GM20000 (cell line): ENCODE data around the gene FOXO6.

Experiments used
- DNase-seq: peaks from one replicate; pipeline ENCODE4 v3.0.0; 2012; ENCODE audit warnings: low spot score
- CTCF ChIP-seq: IDR thresholded peaks from 2 replicates; pipeline ENCODE4 v1.5.1; 2012; ENCODE audit warnings: mild to moderate bottlenecking, control low read depth; ENCODE audit errors: extremely low read depth, missing control alignments

FOXO6 gene

GRCh38 chr1:41348394-41348793 lies 12.8 kb upstream of the FOXO6 start:
- DNase-seq: no peak
- TF ChIP-seq CTCF: no peak

- no peak for DNase-seq
- no peak for TF ChIP-seq CTCF
These were observed 11.7 kb upstream of the FOXO6 start for GRCh38 chr1:41349361-41350054.

- TF ChIP-seq CTCF: no peak
- DNase-seq: no peak
These were observed 11.2 kb upstream of the FOXO6 start for GRCh38 chr1:41350055-41350378.

GRCh38 chr1:41351262-41352151 lies 9.7 kb upstream of the FOXO6 start:
- no peak for DNase-seq
- TF ChIP-seq CTCF: no peak

- peak; percentile 66 for DNase-seq
- TF ChIP-seq CTCF: no peak
These were observed 7.5 kb upstream of the FOXO6 start for GRCh38 chr1:41353744-41354143.

GRCh38 chr1:41354956-41355355 lies 6.3 kb upstream of the FOXO6 start:
- no peak for TF ChIP-seq CTCF
- no peak for DNase-seq

- TF ChIP-seq CTCF: no peak
- DNase-seq: no peak
These were observed 5.9 kb upstream of the FOXO6 start for GRCh38 chr1:41355356-41355755.
